Subcutaneous abdominal adipose tissue (tissue), 5 donors: Measurements from ENCODE around the gene DMXL2.
"Not testable (repeated sequence)": the region's sequence is repeated elsewhere in the genome, so short reads cannot be mapped to it uniquely, and the experiment has no call there.

Experiments
- H3K27ac ChIP-seq: one replicate; pipeline ENCODE4 v1.7.0; 2013; ENCODE audit warnings: low read depth, mild to moderate bottlenecking, inconsistent platforms, low read length, moderate library complexity
- H3K27me3 ChIP-seq, 5 donors: one replicate each; pipeline ENCODE4 v1.7.0; 2013; ENCODE audit warnings: low read length in 5 of 5, inconsistent platforms in 1 of 5; ENCODE audit not compliant: control insufficient read depth in 5 of 5, insufficient read depth in 4 of 5
- H3K36me3 ChIP-seq, 5 donors: one replicate each; pipeline ENCODE4 v1.7.0; 2013; ENCODE audit warnings: low read length in 5 of 5; ENCODE audit not compliant: control insufficient read depth in 5 of 5, insufficient read depth in 5 of 5
- H3K4me1 ChIP-seq, 5 donors: one replicate each; pipeline ENCODE4 v1.7.0; 2013; ENCODE audit warnings: low read length in 5 of 5, mild to moderate bottlenecking in 3 of 5, moderate library complexity in 1 of 5; ENCODE audit not compliant: control insufficient read depth in 5 of 5, insufficient read depth in 5 of 5
- H3K4me3 ChIP-seq, 5 donors: one replicate each; pipeline ENCODE4 v1.7.0; 2013; ENCODE audit warnings: low read length in 5 of 5, low read depth in 1 of 5
- H3K9ac ChIP-seq, 5 donors: one replicate each; pipeline ENCODE4 v1.7.0; 2013; ENCODE audit warnings: low read length in 5 of 5, mild to moderate bottlenecking in 4 of 5, moderate library complexity in 3 of 5
- H3K9me3 ChIP-seq, 5 donors: one replicate each; pipeline ENCODE4 v1.7.0; 2013; ENCODE audit warnings: low read length in 5 of 5; ENCODE audit not compliant: control insufficient read depth in 5 of 5
- donor health status: healthy.
- donor health status: healthy.
- donor health status: healthy.
- donor health status: healthy.
- donor health status: healthy.

DMXL2 gene

DNA sequence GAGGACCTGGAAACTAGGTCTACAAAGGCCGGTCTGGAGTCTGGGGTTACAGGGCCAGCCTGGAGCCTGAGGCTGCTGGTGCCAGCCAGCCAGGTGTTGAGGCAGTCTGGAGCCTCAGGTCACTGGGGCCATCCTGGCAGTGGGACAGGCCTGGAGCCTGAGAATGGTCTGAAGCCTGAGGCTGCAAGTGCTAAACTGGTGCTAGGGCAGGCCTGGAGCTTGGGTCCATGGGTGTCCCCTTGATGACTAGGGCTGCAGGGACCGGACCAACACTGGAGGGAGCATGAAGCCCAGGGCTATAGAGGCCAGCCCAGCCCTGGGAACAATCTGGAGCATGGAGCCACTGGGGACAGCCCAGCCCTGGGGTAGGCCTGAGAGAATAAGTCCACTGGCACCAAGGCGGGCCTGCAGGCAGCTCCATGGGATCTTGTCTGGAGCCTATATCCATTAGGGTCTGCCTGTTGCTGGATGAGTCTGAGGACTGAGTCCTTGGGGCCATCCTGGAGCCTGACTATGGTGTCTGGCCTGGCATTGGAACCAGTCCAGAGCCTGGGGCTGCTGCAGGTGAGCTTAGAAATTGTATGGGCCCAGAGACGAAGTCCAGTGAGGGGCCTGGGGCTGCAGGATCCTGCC is 179.2 kb downstream of the DMXL2 start:
- no peaks in the 10 kb centered on the region for H3K27me3 ChIP-seq
- peaks cover 10 to 21% (median 12%) of the 10 kb centered on the region in 5 donors for H3K36me3 ChIP-seq
- no peaks in the 10 kb centered on the region for H3K4me1 ChIP-seq
- no peak overlapping the region for H3K27ac ChIP-seq
- H3K4me3 ChIP-seq: no peak overlapping the region
- H3K9ac ChIP-seq: no peak overlapping the region
- H3K9me3 ChIP-seq: peaks cover 0 to under 1% (median 0%) of the 10 kb centered on the region in 5 donors

DNA sequence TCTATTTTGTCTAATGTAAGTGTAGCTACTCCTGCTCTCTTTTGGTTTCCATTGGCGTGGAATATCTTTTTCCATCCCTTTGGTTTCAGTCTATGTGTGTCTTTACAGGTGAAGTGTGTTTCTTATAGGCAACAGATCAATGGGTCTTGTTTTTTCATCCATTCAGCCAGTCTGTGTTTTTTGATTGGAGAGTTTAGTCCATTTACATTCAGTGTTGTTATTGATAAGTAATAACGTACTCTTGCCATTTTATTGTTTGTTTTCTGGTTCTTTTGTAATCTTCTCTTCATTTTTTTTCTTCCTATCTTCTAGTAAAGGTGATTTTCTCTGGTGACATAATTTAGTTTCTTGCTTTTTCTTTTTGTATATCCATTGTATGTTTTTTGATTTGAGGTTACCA is 184.0 kb downstream of the DMXL2 start:
- Histone ChIP-seq H3K9ac (no peak overlapping the region), H3K4me3 (no peak overlapping the region), H3K27me3 (no peaks in the 10 kb centered on the region), H3K36me3 (no peaks in the 10 kb centered on the region), H3K9me3 (peaks cover 0 to 5% (median 0%) of the 10 kb centered on the region in 5 donors), H3K4me1 (no peaks in the 10 kb centered on the region), H3K27ac (no peak overlapping the region)

GRCh38 chr15:51425517-51426040 is 197.0 kb downstream of the DMXL2 start:
- H3K4me1 ChIP-seq: no peaks in the 10 kb centered on the region
- H3K9ac ChIP-seq: no peak overlapping the region
- peaks cover 0 to 4% (median 0%) of the 10 kb centered on the region in 5 donors for H3K36me3 ChIP-seq
- H3K27me3 ChIP-seq: no peaks in the 10 kb centered on the region
- H3K4me3 ChIP-seq: no peak overlapping the region
- H3K27ac ChIP-seq: no peak overlapping the region
- peaks cover 0 to under 1% (median 0%) of the 10 kb centered on the region in 5 donors for H3K9me3 ChIP-seq

- H3K4me1 ChIP-seq: no peaks in the 10 kb centered on the region
- no peak overlapping the region for H3K4me3 ChIP-seq
- H3K9ac ChIP-seq: no peak overlapping the region
- H3K36me3 ChIP-seq: peaks cover 0 to 4% (median 0%) of the 10 kb centered on the region in 5 donors
- no peak overlapping the region for H3K27ac ChIP-seq
- no peaks in the 10 kb centered on the region for H3K27me3 ChIP-seq
- no peaks in the 10 kb centered on the region for H3K9me3 ChIP-seq
Observed at GRCh38 chr15:51424780-51425179, 197.8 kb downstream of the DMXL2 start.

- not testable (repeated sequence) for H3K4me3 ChIP-seq, H3K36me3 ChIP-seq, H3K9ac ChIP-seq, H3K27ac ChIP-seq, H3K4me1 ChIP-seq, H3K9me3 ChIP-seq, H3K27me3 ChIP-seq
Observed at GRCh38 chr15:51423040-51423439, 199.5 kb downstream of the DMXL2 start.

GRCh38 chr15:51416129-51416528 is 206.4 kb downstream of the DMXL2 start:
- Histone ChIP-seq H3K27ac (no peak overlapping the region), H3K4me3 (no peak overlapping the region), H3K9ac (no peak overlapping the region), H3K9me3 (no peaks in the 10 kb centered on the region), H3K36me3 (peaks cover 0 to 15% (median 0%) of the 10 kb centered on the region in 5 donors), H3K27me3 (no peaks in the 10 kb centered on the region), H3K4me1 (no peaks in the 10 kb centered on the region)

DNA sequence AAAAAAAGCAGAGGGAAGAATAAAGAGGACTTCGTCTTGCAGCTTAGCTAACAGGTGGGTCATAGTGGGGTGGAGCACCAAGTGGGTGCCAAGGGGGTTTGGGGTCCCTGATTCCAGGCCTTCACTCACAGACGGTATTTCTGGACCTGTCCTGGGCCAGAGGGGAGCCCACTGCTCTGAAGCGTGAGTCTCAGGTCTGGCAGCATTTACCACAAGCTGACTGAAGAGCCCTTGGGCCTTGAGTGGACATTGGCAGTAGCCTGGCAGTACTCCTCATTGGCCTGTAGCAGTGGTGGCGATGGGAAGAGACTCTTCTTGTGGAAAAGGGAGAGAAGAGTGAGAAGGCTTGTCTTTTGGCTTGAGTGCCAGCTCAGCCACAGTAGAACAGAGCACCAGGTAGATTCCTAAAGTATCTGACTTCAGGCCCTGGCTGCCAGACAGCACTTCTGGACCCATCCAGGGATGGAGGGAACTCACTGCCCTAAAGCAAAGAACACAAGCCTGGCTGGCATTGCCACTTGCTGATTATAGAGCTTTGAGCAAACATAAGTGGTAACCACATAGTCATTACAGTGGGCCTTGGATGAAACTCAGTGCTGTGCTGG is 208.2 kb downstream of the DMXL2 start:
- peaks cover 0 to 15% (median 0%) of the 10 kb centered on the region in 5 donors for H3K36me3 ChIP-seq

DNA sequence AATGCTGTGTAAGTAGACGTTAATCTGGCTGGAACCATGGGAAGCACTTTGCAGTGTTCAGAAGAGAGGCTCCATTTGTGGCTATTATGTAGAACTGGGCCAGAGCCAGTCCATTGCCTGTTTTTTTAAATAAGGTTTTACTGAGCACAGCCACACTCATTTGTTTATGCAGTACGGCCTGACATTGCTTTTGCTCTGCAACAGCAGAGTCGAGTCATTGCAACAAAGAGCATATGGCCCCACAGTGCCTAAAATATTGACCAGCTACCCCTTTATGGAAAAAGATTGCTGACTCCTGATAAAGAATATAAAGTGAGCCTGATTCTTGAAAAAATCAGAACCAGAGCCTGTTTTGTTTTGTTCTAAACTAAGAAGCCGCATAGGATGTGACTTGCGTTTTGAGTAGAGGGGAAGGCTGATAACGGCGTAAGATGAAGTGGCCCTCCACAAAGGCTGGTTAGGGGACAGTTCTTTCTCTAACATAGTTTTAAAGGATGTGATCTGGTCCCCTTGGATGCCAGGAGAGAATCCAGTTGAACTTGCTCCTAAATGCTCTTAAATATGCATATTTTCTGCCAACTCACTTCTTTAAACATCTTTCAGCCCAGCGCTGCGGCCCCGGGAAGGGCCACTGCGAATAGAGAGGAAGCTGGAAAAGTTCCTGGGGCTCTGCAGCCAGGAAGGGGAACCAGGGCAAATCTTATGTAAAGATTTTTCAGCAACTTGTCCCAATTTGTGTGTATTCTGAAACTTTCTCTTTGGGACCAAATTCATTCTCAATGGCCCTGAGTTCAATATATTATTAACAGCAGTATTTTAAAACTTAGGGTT is 216.7 kb downstream of the DMXL2 start:
- H3K27ac ChIP-seq: no peak overlapping the region
- H3K9me3 ChIP-seq: no peaks in the 10 kb centered on the region
- H3K36me3 ChIP-seq: peaks cover 0 to 20% (median 3%) of the 10 kb centered on the region in 5 donors
- H3K4me3 ChIP-seq: no peak overlapping the region
- H3K9ac ChIP-seq: no peak overlapping the region
- no peaks in the 10 kb centered on the region for H3K27me3 ChIP-seq
- no peaks in the 10 kb centered on the region for H3K4me1 ChIP-seq

More for the DNA sequence above, 208.2 kb downstream of the DMXL2 start:
- no peaks in the 10 kb centered on the region for H3K9me3 ChIP-seq
- H3K27ac ChIP-seq: no peak overlapping the region
- no peaks in the 10 kb centered on the region for H3K4me1 ChIP-seq
- H3K4me3 ChIP-seq: no peak overlapping the region
- H3K9ac ChIP-seq: no peak overlapping the region
- no peaks in the 10 kb centered on the region for H3K27me3 ChIP-seq

DNA sequence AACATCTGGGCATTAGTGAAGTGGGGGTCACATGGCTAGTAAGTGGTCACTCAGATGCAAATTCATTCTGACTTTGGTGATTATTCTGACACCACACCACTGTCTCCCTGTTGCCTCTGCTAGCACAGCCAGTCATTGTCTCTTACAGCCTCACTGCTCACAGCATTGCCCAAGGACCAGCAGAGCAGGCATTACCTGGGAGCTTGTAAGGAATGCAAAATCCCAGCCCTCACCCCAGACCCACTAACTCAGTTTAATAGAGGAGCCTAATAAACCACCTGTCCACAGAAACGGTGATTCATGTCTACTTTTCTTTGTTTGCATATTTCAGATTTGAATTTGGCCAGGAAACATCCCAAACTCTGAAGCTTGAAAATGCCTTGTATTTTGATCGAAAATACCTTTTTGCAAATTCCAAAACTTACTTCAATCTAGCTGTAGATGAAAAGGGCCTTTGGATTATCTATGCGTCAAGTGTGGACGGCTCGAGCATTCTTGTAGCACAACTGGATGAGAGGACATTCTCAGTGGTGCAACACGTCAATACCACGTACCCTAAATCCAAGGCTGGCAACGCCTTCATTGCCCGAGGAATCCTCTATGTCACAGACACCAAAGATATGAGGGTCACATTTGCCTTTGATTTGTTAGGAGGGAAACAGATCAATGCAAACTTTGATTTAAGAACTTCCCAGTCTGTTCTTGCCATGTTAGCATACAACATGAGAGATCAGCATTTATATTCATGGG is 218.4 kb downstream of the DMXL2 start:
- H3K27me3 ChIP-seq: no peaks in the 10 kb centered on the region
- peaks cover 0 to 22% (median 3%) of the 10 kb centered on the region in 5 donors for H3K36me3 ChIP-seq
- H3K4me1 ChIP-seq: no peaks in the 10 kb centered on the region
- no peak overlapping the region for H3K27ac ChIP-seq
- H3K9ac ChIP-seq: no peak overlapping the region
- no peaks in the 10 kb centered on the region for H3K9me3 ChIP-seq
- H3K4me3 ChIP-seq: no peak overlapping the region
